ELR (cell line): ENCODE results near the gene DENND2C.
A peak's percentile ranks its signal among the peaks of the same experiment; 100 is the strongest.

Source experiments
- DNase-seq: peaks from one replicate; pipeline ENCODE4 v3.0.0-alpha.2; 2015; ENCODE audit warnings: low read depth

DENND2C gene

DNA sequence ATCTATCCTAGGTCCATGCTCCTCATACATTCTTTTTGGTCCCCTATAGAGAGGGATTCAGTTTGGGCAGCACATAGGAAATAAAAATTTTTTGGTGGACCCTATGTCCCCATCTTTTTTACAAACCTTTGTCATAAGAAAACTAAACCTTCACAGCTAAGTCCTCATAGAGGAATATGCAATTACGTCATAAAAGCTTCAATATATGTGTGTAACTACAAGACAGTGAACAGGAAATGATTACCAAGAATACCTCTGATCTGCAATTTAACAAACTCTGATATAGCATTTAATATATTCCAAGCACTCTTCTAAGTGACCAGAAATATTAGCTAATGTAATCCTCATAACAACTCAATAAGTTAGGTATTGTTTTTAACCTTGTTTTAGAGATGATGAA is 6.3 kb upstream of the DENND2C start:
- DNase-seq: no peak

DNA sequence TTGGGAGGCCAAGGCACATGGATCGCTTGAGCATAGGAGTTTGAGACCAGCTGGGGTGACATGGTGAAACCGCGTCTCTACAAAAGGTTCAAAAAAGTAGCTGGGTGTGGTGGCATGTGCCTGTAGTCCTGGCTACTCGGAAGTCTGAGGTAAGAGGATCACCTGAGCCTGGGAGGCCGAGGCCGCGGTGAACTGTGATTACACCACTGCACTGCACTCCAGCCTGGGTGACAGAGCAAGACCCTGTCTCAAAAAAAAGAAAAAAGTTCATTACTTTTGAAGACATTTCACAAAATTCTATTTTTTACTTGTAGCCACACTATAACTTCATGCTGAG is 2.1 kb upstream of the DENND2C start:
- no peak for DNase-seq

DNA sequence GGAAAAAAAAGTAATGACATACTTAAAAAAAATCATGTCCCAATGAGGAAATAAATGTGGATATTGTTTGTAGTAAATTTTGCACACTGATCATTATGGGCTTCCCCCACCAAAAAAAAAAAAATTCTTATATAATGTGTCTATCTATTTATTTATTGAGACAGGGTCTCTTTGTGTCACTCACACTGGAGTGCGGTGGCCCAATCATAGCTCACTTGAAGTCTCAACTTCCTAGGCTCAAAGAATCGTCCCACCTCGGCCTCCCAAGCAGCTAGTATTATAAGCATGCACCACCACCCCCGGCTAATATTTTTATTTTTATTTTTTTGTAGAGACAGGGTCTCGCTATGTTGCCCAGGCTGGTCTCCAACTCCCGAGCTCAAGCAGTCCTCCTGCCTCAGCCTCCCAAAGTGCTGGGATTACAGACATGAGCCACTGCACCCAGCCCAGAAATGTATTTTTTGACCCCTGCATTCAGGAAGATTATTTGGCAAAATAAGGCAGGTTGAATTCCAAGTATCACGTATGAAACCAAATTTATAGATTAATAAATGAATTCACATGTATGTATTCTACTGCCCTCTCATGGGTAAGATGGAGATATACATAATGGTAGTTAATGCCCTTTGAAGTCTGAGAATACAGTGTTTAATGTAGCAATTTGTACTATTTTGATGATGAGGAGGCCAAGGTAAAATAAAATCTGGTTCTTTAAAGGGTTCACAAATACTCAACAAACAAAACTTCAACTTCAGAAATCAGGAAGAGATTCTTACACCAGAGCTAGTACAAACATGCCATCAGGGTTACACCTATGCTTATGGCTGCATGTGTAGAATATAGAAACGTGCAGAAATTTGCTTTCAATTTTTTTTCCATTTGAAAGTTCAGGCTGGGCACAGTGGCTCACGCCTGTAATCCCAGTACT is 1.4 kb upstream of the DENND2C start:
- DNase-seq: peak; percentile 56

DNA sequence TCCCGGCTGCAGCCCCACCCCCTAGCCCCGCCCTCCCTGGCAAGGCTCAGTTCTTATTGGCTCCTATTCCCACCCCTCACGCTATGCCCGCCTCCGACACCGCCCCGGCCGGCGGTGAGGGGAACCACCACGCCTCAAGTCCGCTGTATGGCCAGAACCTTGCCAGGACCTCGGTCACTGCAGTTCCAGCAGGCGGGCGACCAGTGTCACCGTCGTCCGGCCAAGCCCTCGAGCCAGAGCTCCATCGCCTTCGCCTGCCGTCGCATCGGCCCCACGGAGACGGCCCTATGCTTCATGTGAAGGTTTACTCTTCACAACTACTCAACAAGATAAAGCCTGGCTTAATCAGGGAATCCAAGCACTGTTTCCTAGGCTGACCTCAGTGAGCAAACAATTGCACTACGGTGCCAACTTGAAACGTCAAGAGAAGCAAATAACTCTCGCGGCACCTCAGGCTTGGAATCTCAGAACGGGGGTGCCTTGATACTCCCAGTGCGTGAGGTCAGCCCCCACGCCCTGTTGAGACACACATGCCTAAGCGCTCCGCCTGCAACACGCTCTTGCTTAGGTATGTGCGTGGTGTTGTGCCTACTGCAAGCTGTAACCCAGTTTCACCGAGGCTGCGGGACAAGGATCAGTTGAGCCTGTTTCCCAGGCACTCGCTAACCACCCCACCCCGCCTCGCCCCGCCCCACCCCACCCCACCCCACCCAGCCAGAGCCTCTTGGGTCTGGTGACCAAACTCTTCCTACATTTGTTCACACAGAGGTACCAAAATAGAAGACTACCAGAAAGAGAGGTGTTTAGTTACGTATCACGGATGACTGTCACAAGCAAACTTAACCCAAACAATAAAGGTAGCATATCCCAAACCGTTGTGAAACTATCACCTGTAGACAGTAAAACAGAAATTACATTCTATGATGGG is 498 bp upstream of the DENND2C start:
- DNase-seq: peak; percentile 93

DNA sequence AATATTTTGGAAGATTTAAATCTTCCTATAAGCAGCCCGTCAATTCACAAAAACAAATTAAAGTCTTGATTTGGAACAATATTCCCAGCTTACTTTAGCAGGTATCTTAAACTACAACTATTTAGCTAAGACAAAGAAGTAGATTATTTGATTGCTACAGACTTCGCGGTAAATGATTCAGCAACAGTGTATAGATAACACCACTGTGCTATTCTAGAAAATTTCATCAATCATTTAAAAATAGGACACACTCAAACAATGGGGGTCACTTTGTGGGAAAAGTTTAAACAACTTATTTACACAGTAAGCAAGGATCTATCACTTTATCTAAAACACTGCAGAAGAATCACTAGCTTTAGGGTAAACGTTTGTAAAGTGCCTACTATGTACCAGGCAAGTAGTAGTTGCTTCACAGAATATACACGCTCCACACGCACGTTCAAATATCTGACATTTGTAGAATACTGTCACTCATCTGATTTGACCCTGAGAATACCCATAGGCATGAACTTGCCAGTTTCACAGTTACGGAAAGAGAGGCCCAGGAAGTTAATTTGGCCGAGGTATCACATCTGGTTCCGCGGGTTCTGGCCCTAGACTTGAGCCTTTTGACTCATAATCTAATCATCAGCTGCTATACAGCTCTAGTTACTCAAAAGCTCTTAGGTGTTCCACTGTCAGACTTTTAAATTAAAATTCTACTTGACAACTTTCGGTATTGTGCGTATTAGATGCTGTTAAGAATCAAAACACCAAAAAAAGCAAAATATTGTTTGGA is 876 bp downstream of the DENND2C start:
- peak; percentile 76 for DNase-seq

DNA sequence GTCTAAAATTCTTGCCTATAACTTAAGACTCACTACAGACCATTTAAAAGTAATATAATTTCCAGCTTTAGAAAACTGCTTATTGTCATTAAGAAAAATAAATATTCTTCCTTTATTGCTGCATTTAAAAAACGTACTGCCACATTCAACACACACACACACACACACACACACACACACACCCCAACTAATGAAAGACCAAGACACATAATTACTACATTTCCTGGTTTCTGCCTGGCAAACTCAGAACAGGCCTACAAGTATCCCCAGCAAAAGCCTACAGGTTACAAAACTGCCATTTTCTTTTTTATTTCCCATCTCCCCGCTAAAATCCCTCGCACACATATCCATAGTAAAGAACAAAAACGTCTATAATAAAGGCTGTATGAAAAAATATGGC is 1.5 kb downstream of the DENND2C start:
- no peak for DNase-seq

DNA sequence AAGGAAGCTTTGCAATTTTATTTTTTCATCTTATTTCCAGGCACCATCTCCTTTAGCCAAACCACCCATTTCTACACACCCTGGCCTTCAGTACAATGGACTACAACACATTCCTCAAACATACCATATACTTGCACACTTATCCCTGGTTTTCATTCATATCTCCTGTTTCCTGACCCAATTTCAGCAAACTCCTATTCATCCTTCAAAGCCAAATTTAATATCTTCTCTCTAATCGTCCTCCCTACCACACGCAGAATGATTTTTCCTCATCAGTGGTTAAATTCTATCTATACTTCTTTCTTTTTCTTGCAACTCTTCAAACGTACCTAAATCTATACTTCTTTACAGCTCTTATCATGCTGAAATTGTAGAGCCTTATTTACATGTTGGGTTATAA is 2.9 kb downstream of the DENND2C start:
- no peak for DNase-seq

DNA sequence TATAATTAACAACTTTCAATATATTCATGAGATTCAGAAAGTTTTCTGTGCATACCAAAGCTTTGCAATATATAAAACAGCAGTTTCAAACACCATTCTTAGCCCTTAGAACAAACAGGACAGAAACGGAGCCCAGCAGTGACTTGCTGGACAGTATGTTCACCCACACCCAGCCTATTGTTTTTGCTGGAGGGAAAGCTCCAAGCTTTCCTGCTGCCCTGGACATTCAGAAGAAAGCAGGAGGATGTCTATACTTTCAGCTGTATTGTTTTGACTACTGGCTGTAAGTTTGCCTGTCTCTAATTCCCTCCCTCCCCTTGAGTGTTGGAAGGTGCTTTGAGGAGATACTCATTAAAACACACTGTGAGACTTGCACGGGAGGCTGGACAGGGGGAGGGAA is 9.6 kb downstream of the DENND2C start:
- DNase-seq: no peak

DNA sequence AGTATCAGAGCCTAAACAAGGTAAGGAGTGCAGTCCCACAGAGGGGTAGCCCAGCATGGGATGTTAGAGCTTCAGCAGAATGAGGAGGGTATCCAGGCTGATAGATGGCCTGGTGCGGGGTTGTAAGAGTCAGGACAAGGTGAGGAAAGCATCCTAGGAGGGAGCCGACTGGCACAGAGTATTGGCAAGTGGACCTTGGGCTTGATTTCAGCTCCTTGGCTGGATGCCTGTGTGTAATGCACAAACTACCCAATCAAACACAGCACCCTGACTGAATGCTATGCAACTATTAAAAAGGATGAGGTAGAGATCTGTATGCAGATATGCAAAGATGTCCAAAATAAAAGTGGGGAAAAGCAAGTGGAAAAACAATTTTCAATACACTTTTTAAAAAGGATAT is 18.0 kb downstream of the DENND2C start:
- no peak for DNase-seq

DNA sequence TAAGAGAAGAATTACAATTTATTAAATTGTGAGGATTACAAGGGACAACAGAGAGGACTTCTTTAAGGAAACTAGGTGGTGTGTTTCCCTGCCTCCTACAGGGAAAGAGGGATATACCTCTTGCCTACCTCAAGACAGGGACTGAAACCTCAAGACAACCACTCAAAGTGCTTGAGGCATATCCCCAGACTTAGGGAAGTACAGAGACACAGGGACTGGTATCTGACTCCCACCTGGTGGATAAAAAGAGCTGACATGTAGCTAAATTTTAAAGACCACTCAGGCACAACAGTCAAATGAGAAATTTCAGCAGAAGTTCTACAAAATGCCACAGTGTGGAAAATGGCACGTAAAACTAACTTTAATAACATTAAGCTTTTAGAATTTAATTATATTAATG is 21.3 kb downstream of the DENND2C start:
- peak; percentile 1 for DNase-seq

DNA sequence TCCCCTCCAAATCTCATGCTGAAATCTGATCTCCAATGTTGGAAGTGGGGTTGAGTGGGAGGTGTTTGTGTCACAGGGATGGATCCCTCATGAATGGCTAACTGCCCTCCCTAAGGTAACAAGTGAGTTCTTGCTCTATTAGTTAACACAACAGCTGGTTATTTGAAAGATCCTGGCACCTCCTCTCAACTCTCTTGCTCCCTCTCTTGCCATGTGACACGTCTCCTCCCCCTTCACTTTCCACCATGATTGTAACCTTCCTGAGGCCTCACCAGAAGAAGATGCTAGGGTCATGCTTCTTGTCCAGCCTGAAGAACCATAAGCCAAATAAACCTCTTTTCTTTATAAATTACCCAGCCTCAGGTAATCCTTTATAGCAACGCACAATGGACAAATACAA is 28.5 kb downstream of the DENND2C start:
- DNase-seq: no peak

DNA sequence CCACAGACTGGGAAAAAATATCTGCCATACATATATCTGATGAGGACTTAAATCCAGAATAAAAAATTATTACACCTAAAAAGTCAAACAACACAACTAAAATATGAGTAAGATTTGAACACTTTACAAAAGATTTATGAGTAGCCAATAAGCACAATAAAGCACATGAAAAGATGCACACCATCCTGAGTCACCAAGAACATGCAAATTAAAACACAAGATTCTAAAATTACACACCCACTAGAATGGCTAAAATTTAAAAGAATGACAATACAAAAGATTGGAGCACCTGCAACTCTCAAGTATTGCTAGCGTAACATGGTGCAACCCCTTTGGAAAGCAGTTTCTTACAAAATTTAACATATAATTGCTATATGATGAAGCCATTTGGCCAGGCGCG is 30.9 kb downstream of the DENND2C start:
- DNase-seq: no peak

DNA sequence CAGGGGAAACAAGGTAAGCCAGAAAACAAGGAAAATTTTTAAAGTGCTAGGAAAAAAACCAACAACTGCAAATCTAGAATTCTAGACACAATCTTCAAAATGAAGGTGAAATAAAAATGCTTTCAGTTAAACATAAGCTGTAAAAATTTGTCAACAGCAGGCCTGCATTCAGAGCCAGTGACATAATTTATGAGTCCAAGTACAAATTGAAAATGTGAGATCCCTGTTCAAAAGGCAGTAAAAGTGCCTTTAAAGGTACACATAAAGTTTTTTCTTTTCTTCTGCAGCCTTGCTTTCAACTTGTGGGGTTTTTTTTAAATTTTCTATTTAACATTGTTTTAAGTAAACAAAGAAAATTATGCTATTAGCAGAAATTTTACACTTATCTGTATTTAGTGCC is 37.4 kb downstream of the DENND2C start:
- DNase-seq: no peak

DNA sequence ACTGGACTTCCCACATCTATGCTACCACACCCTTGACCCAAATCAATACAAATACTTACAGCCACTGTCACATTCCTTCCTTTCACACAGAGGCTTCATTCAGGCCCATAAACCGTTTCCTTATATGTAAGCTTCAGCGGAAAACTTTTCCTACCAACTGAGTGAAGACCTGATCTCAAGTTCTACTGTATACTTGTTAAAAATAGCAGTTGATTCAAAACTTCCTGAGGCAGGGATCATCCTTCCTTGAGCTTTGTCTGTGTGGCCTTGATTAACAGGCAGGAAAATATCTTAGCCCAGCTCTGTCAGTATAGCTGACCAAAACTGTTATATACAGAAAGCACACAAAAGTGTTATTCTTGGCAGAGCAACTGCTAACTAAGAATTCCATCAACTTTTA is 42.7 kb downstream of the DENND2C start:
- DNase-seq: no peak

DNA sequence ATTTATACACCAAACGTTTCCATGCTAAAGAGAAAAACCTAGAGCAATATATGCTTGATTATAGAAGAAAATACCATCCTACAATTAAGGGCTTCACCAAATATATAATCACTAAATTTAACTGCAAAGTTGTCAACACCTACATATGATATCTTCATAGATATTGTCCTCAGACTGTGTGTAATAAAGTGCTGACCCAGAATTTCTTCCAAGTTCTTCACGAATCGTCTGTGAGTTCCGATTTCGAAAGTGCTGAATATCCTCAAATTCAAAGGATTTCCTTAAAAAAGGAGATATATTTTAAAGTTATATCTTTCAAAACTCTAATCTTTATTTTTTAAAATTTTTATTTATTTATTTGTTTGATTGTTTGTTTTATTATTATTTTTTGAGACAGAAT is 46.5 kb downstream of the DENND2C start:
- DNase-seq: no peak

DNA sequence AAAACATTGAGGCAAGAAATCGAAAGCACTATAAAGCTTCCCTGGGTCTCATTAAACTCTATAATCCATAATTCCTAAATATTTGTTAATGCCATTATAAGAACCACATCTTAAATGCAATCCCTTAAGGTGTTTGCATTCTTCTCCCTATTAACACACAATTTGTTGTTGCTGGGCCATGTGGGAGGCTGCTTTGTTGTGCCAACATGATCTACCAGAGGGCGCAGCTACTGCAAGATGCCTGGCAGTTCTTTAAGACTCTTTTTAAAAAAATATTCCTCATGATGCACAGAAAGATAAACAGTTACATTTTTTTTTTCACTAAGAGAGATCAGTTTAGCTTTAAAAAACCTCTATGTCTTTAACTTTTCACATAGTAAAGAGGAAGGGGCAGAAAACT is 49.4 kb downstream of the DENND2C start:
- DNase-seq: no peak

DNA sequence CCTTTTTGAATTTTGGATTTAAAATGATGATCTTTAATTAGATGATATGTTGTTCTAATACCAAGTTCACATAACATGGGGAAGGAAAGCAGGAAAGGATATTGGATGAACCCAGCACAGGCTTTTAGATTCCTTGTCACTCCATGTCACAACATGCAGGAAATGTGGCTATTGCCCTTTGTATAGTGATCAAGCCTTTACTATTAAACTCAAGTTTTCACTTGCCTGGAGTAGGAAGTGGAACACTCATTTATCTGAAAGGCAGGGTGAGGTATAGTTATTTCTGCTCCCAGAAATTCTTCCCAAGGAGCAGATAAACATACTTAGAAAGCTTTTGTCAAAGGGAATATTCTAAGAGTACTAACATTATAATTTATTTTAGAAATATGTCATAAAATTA is 51.2 kb downstream of the DENND2C start:
- no peak for DNase-seq

DNA sequence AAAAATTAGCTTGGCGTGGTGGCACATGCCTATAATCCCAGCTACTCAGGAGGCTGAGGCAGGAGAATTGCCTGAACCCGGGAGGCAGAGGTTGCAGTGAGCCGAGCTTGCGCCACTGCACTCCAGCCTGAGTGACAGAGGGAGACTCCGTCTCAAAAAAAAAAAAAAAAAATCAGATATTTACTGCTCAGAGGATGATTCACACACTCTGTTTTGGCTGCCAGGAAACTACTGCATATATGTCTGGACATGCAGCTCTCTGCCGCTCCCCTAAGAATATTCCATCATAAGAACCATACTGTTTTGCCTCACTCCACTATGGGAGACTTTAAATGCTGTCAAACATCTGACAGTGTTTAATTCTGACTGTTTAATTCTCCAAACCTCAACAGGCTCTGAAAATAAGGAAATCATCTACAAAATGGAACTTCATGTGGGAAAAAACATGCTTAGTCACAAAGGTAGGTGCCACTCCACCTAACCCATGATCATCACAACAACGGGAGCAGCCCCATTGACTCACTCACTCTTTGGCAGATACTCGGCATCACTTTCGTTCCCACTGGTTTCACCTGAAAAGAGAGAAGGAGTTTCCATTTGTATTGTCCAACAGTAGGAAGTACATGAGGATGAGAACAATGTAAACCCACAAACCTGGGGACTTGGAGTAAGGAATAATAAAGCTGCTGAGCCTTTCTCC is 59.2 kb downstream of the DENND2C start:
- DNase-seq: peak; percentile 6

DNA sequence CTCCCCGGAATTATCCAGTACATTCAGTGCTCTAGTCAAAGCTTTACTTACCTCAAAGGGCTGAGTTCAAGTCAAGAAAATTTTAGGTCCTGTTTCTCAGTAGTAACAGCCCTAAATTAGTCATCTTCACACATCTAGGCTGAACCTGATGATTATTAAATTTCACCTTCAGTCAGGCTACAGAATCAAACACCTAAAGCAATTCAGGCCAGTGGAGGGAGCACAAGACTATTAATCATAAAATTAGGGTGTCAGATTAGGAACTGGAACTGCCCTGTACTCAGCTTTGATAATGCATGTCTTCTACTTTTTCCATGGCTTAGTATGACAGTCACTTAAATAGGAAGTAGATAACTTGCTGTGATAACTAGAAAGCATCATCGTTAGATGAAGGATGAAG is 60.0 kb downstream of the DENND2C start:
- no peak for DNase-seq

DNA sequence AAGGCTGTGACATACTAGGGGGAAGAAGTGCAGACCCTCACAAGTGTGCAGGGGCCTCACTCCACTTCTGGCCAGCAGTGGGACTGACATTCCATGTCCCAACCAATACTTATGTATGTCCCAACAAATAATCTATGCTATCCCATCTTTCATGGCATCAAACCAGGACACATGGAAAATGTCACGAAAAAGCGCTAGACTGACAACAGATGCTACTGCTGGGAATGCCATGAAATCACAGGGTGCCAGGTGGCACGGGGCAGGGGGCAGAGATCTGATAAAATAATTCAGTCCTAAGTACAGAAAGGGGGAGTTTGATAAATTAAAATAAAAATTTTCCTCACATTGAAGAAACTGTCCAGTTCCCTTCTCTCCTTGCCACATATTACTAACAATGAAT is 60.8 kb downstream of the DENND2C start:
- DNase-seq: no peak

DNA sequence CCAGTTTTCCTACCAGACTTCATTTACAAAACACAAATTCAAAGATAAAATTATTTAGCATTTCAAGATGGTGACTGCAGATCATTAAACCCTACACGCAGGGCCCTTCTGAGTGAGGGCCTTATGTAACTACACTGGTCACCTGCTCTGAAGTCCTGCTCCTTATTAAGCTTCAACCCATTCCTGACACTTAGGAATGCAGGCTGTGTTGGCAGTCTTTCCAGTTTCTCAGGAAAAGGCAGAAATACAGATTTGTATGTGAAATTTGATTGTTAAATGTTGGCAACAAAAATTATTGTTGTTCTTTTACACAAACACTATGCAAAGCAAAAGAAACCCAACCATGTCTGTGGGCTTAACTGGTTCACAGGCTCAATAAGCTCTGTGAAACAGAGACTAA is 62.6 kb downstream of the DENND2C start:
- DNase-seq: no peak

DNA sequence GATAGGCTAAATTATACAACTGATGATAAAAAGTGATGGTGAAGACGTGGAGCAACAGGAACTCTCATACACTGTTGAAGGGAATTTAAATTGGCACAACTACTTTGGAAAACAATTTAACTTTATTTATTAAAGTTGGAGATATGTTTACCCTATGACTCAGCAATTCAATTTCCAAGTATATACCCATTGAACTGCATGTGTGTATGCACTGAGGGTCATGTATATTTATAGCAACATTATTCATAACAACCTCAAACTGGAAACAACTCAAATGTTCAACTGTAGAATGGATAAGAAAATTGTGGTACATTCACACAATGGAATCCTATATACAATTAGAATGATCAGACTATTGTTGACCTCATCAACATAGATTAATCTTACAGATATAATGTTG is 71.9 kb downstream of the DENND2C start:
- DNase-seq: peak; percentile 6
